Measurements from ENCODE around the gene AVPR1A.

AVPR1A gene

GRCh38 chr12:63095369-63095980 lies 55.5 kb downstream of the AVPR1A start:
- DNase-seq (ENCODE audit: low read depth in 2 of 2): no peak

- no peak for DNase-seq (ENCODE audit: low read depth in 2 of 2)
Measured at GRCh38 chr12:63093711-63094110, 57.3 kb downstream of the AVPR1A start.

DNA sequence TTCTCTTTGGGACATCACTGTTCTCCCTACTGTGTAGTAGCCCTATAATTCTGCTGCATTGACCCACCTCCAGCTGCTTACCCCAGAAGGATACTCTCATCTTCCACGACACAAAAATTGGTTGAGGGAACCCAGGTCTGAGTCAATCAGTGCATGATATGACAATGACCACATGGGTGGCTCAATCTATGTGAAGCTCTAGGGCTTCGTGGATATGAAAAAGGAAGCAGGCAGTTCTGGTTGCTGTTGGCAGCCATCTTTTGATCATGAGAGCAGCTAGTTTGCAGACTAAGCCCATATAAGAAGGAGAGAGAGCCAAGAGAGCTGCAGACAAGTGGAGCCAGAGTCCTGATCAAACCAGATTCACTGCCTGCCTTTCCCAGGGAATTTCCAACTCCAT lies 57.9 kb downstream of the AVPR1A start:
- no peak for DNase-seq (ENCODE audit: low read depth in 2 of 2)
